SH-SY5Y (cell line): ENCODE results near the gene JMJD7.

ENCODE experiments used
- GATA2 ChIP-seq: IDR thresholded peaks from 2 replicates; pipeline ENCODE4 v1.6.1; 2011; ENCODE audit warnings: mild to moderate bottlenecking, low read depth, low read length
- GATA3 ChIP-seq: IDR thresholded peaks from 2 replicates; pipeline ENCODE4 v1.6.1; 2011; ENCODE audit warnings: low read depth, mild to moderate bottlenecking, low read length, moderate library complexity

JMJD7 gene

GRCh38 chr15:41827880-41828806 is at the start of gene JMJD7:
Gene JMJD7 (plus strand): TSS chr15:41828092. CDS start chr15:41828125, 33 bp downstream.
- no peak for TF ChIP-seq GATA3
- no peak for TF ChIP-seq GATA2

GRCh38 chr15:41778521-41778920 is 49.4 kb upstream of the JMJD7 start:
- no peak for TF ChIP-seq GATA3
- no peak for TF ChIP-seq GATA2

GRCh38 chr15:41779662-41780157 is 48.2 kb upstream of the JMJD7 start:
- TF ChIP-seq GATA2 (no peak), GATA3 (no peak)

DNA sequence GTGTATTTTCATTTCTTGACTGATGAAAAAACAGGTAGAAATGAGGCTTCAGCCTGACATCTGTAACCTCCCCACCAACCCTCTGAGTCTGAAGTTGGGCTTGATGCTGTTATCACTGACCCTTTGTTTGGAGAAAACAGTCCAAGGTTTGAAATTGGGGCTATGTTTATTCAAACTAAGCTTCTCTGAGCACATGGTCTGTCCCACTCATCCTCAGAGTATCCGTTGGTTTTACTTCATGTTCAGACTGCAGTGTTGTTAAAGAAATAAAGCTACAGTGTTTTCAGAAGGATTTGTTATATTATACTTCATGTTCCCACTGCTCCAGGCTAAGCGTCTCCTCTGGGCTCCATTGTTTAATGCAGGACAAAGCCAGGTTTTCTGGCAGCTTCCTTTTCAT is 47.6 kb upstream of the JMJD7 start:
- no peak for TF ChIP-seq GATA2
- TF ChIP-seq GATA3: no peak

DNA sequence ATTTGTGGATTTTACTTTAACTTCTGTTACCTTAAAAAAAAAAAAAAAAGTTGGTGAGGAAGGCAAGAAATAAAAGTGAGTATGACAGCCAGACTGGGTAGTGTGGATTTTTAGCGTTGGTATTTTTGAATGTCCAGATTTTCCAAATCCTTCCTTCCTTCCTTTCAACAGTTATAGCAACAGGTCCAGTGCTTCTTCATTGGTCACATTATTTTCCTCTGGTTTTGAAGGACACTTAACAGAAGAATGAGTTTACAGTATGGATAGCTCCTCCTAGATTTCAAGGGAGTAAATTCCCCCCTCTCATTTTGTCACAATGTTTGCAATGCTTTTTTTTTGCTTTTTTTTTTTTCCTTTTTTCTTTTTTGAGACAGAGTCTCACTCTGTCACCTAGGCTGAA is 47.2 kb upstream of the JMJD7 start:
- TF ChIP-seq GATA2: no peak
- TF ChIP-seq GATA3: no peak

DNA sequence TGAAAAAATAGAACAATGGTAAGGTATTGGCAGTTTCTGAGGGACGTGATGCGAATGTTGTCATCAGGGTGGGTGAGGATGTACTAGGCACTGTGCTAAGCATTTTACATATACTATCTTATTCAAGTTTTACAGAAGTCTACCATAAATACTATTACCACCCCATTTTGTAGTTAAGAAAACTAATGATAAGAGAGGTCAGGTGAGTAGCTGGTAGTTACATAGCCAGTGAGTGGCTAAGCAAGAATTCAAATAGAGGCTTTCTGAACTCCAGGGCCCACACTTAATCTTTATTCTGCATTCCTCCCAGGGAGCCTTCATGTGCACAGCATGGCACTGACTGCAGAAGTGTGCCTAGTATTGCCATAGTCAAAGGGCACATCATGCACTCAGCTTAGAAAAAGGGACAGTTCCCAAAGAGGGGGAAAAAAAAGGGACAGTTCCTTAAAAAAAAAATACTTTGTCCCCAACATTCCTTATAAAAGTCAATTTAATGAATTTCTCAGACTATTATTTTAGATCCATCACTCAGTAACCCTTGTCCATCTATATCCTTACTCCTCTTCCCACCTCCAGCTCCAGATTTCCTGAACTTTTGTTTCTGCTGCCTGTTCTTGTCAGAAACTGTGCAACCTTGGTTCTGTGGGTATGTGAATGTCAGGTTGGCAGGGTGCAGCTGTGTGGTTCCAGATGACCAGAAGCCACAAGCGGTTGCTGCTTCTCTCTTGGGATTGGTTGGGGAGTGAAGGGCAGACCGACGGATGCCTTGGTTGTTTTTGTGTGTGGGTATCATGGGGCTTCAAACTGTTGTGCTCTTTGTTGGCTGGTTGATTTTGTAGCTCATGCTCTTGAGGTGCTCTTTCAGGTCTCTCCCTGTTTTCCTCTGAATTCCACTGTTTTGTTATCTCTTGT is 45.3 kb upstream of the JMJD7 start:
- TF ChIP-seq GATA2 (no peak), GATA3 (no peak)

DNA sequence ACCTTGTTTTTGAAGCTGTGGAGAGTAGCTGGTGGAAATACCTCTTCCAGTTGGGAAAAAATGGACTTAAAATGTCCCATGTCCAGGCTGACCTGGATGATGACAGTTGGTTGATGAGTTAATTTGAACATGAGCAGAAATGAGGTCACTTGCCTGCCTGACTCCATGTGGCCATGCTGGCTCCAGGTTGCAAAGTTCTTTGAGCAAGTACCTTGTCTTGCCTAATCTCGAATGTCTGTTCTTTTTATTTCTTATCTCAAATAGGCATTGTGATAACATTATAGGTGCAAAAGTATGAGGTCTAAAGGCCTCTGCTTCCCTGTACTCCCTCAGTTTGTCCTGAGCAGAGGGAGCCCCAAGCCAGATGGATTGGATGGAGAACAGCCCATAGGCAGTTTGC is 44.6 kb upstream of the JMJD7 start:
- no peak for TF ChIP-seq GATA2

DNA sequence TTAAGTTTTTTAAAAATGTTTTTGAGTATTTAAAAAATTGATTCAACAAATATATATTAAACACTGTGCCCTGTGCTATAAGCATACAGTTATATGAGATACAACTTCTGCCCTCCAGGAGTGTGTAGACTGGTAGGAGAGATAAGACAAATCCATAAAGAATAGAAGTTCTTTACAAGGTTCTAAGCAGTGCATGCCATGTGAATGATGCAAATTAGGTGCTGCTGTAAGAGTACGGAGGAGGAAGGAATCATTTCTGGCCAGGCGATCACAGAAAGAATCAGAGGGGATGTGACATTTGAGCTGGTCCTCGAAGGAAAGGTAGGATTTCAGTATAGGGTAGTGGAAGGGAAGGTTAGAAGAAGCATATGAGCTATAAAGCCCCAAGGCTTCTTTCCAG is 39.6 kb upstream of the JMJD7 start:
- no peak for TF ChIP-seq GATA2
- TF ChIP-seq GATA3: no peak

GRCh38 chr15:41789236-41789635 is 38.7 kb upstream of the JMJD7 start:
- TF ChIP-seq GATA3 (no peak), GATA2 (no peak)

DNA sequence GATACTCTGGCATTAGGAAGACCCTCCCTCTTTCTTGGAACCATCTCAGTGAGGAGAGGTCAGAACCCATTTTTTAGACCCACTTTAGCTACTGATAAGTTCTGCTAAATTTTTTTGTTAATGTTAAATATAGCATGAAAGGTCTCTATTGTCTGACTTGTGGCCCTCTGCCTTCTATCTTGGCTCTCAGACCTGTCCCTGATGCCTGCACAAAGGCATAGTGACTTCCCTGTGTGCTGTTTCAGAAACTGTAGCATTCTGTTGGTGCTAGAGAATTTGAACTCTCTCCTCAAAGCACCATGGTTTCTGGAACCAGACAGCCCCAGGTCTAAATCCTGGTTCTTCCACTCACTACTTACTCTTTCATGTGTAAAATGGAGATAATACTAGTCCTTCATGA is 38.2 kb upstream of the JMJD7 start:
- TF ChIP-seq GATA2 (no peak), GATA3 (no peak)

- no peak for TF ChIP-seq GATA3
- no peak for TF ChIP-seq GATA2
Measured at GRCh38 chr15:41790169-41790568, 37.7 kb upstream of the JMJD7 start.

GRCh38 chr15:41790756-41791546 is 36.9 kb upstream of the JMJD7 start:
- TF ChIP-seq GATA2: no peak
- TF ChIP-seq GATA3: no peak

DNA sequence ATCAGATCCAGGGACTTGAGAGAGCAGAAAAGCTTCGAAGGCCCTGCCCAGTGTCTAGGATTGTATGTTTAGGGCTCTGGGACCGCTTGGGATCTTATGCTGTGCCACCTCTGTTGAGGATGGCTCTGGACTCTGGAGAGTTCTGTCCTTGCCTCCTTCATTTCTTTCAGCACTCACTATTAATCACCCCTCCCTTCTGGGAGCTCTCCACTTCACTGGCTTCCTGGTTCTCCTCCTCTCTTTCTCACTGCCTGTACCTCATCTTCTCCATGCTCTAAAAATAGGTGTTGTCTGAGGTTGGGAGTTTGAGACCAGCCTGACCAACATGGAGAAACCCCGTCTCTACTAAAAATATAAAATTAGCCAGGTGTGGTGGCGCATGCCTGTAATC is 36.4 kb upstream of the JMJD7 start:
- TF ChIP-seq GATA3 (no peak), GATA2 (no peak)

- no peak for TF ChIP-seq GATA2
- TF ChIP-seq GATA3: no peak
Measured at GRCh38 chr15:41792000-41792637, 35.8 kb upstream of the JMJD7 start.
